GM21723 (cell line): ENCODE measurements around the gene ZKSCAN3.
"Not testable (repeated sequence)": the region's sequence is repeated elsewhere in the genome, so short reads cannot be mapped to it uniquely, and the experiment has no call there.

Source experiments
- ATAC-seq: cut with Tn5 transposase; IDR thresholded peaks from one replicate; pipeline ENCODE4 v1.9.1; 2021; ENCODE audit warnings: mild to moderate bottlenecking, moderate library complexity; ENCODE audit not compliant: unreplicated experiment

Gene ZKSCAN3

GRCh38 chr6:28371280-28371679, 21.5 kb downstream of the ZKSCAN3 start:
- no peak for ATAC-seq

GRCh38 chr6:28371706-28372451, 22.1 kb downstream of the ZKSCAN3 start:
- ATAC-seq, result peak; percentile 75

- no peak for ATAC-seq
Observed at GRCh38 chr6:28373925-28374324, 24.2 kb downstream of the ZKSCAN3 start.

- no peak for ATAC-seq
Observed at GRCh38 chr6:28377879-28378278, 28.1 kb downstream of the ZKSCAN3 start.

GRCh38 chr6:28378644-28379043, 28.9 kb downstream of the ZKSCAN3 start:
- no peak for ATAC-seq

- ATAC-seq, result no peak
Observed at GRCh38 chr6:28380381-28380780, 30.6 kb downstream of the ZKSCAN3 start.

- peak; percentile 92 for ATAC-seq
Observed at GRCh38 chr6:28383235-28384142, 33.7 kb downstream of the ZKSCAN3 start.

- ATAC-seq, result no peak
Observed at GRCh38 chr6:28384143-28384533, 34.4 kb downstream of the ZKSCAN3 start.

GRCh38 chr6:28390688-28391087, 40.9 kb downstream of the ZKSCAN3 start:
- ATAC-seq, result no peak

GRCh38 chr6:28393912-28394662, 44.3 kb downstream of the ZKSCAN3 start:
- ATAC-seq, result no peak

- ATAC-seq, result no peak
Observed at GRCh38 chr6:28395918-28396317, 46.2 kb downstream of the ZKSCAN3 start.

- ATAC-seq, result peak; percentile 89
Observed at GRCh38 chr6:28399350-28400121, 49.8 kb downstream of the ZKSCAN3 start, which contains the start of gene ZSCAN12. TSS of gene ZSCAN12 (minus strand) at chr6:28399747. CDS start at chr6:28398405, 1,342 bp downstream.

- ATAC-seq, result no peak
Observed at GRCh38 chr6:28400122-28400451, 50.3 kb downstream of the ZKSCAN3 start.

- no peak for ATAC-seq
Observed at GRCh38 chr6:28401172-28401571, 51.4 kb downstream of the ZKSCAN3 start.

- no peak for ATAC-seq
Observed at GRCh38 chr6:28402197-28402596, 52.5 kb downstream of the ZKSCAN3 start.

- not testable (repeated sequence) for ATAC-seq
Observed at GRCh38 chr6:28403923-28404322, 54.2 kb downstream of the ZKSCAN3 start.

- no peak for ATAC-seq
Observed at GRCh38 chr6:28407401-28407800, 57.7 kb downstream of the ZKSCAN3 start.

- ATAC-seq, result no peak
Observed at GRCh38 chr6:28408076-28408802, 58.5 kb downstream of the ZKSCAN3 start.

GRCh38 chr6:28410767-28411166, 61.0 kb downstream of the ZKSCAN3 start:
- ATAC-seq, result no peak

- no peak for ATAC-seq
Observed at GRCh38 chr6:28413681-28414080, 63.9 kb downstream of the ZKSCAN3 start.
